HEK293 (cell line): Measurements from ENCODE around the gene TAOK3.

Experiments
- CTCF ChIP-seq: fragments of 450-650 bp; formaldehyde crosslinking; IDR thresholded peaks from 2 replicates; pipeline ENCODE4 v1.5.1; 2016; ENCODE audit warnings: missing biosample characterization, missing genetic modification characterization
- ZBTB49 ChIP-seq: fragments of 450-650 bp; formaldehyde crosslinking; IDR thresholded peaks from 2 replicates; pipeline ENCODE4 v1.5.1; 2016; ENCODE audit warnings: missing biosample characterization, missing genetic modification characterization, low read depth
- ZNF416 ChIP-seq: fragments of 450-650 bp; formaldehyde crosslinking; IDR thresholded peaks from 2 replicates; pipeline ENCODE4 v1.5.1; 2016; ENCODE audit warnings: missing biosample characterization, missing genetic modification characterization
- ZNF596 ChIP-seq: fragments of 450-650 bp; IDR thresholded peaks from 2 replicates; pipeline ENCODE4 v1.5.0; 2018; ENCODE audit warnings: missing biosample characterization, mild to moderate bottlenecking, missing genetic modification characterization, moderate library complexity

- TF ChIP-seq CTCF (tag by site-specific recombination), result no peak
- TF ChIP-seq ZNF596 (tag by site-specific recombination), result no peak
- no peak for TF ChIP-seq ZNF416 (tag by site-specific recombination)
- TF ChIP-seq ZBTB49 (tag by site-specific recombination), result no peak
Measured at GRCh38 chr12:118373616-118374015, 909 bp upstream of the TAOK3 start.
